HepG2 (cell line): ENCODE measurements around the gene ZNF467. TPM values are rescaled to one million over a fixed set of nuclear protein-coding genes. Genes with fewer than 3 reads are reported as not detected.
A peak's percentile ranks its signal among the peaks of the same experiment; 100 is the strongest.

Experiments used
- ATAC-seq: fragments of 200-7000 bp; cut with Tn5 transposase; 3 replicates; pipeline ENCODE4 v1.9.1; 2020; ENCODE audit warnings: mild to moderate bottlenecking, moderate library complexity
- BruUV-seq: library from RNA; stranded (reverse); fragments of 400-500 nt; replicated peaks from 2 replicates; lab custom pipeline; 2021; lab: Mats Ljungman, UMichigan
- CTCF ChIA-PET: fragments of 300-600 bp; formaldehyde crosslinking; extraction: SDS; loops from one replicate; lab custom pipeline; 2021; ENCODE audit warnings: low total read pairs, inconsistent platforms, low intra/inter-chr PET ratio; lab: Yijun Ruan, JAX
- POLR2A ChIA-PET: fragments of 350-600 bp; sonication (Branson Sonifier 250); formaldehyde crosslinking; loops from one replicate; lab custom pipeline; 2020; ENCODE audit warnings: antibody characterized with exemption, inconsistent platforms; lab: Yijun Ruan, JAX
- DNase-seq: peaks from one replicate; pipeline ENCODE4 v3.0.0-alpha.2; 2015; ENCODE audit warnings: low spot score
- FAIRE-seq: peaks from 3 replicates; lab custom pipeline; 2011; peaks lifted over from hg19 to GRCh38; lab: Jason Lieb, UNC
- H2AFZ ChIP-seq: one replicate; pipeline ENCODE4 v1.6.1; 2011; ENCODE audit warnings: low read length, inconsistent platforms
- H3K27ac ChIP-seq: fragments of 300-600 bp; 3 replicates; pipeline ENCODE4 v1.8.0; 2011; ENCODE audit warnings: mixed run types, mild to moderate bottlenecking, mixed read lengths, low read length, inconsistent platforms; ENCODE audit not compliant: insufficient read depth; ENCODE audit errors: extremely low read length
- H3K27me3 ChIP-seq, 2 experiments: fragments of 200-600 bp in 1 of 2; 2 replicates in 1 of 2; 3 replicates in 1 of 2; pipeline versions ENCODE4 v1.6.0 to v1.8.0; 2011; ENCODE audit warnings: low read length in 2 of 2, mild to moderate bottlenecking in 2 of 2, moderate library complexity in 2 of 2, inconsistent platforms in 1 of 2; ENCODE audit not compliant: insufficient read depth in 2 of 2, control insufficient read depth in 1 of 2
- H3K36me3 ChIP-seq, 2 experiments: fragments of 200-600 bp in 1 of 2; replicated peaks in 1 of 2; 2 replicates in 1 of 2; 3 replicates in 1 of 2; pipeline versions ENCODE4 v1.5.1 to v1.8.0; 2011; ENCODE audit warnings: low read length in 2 of 2, inconsistent platforms in 1 of 2; ENCODE audit not compliant: insufficient read depth in 2 of 2, control insufficient read depth in 1 of 2
- H3K4me1 ChIP-seq: 2 replicates; pipeline ENCODE4 v1.5.1; 2012; ENCODE audit warnings: low read length, inconsistent platforms; ENCODE audit not compliant: insufficient read depth
- H3K4me2 ChIP-seq: 2 replicates; pipeline ENCODE4 v1.6.0; 2011; ENCODE audit warnings: low read depth, low read length, inconsistent platforms
- H3K4me3 ChIP-seq, 3 experiments: fragments of 200-600 bp in 1 of 3; sonication (generic), shearing (Covaris generic) in 1 of 3; replicated peaks in 1 of 3; 2 replicates each; pipeline ENCODE4 v1.5.1; 2011 to 2016; ENCODE audit warnings: low read length in 3 of 3, inconsistent platforms in 2 of 3, low read depth in 2 of 3, mild to moderate bottlenecking in 2 of 3, control low read depth in 1 of 3, mixed read lengths in 1 of 3; ENCODE audit not compliant: insufficient read depth in 1 of 3
- H3K79me2 ChIP-seq: one replicate; pipeline ENCODE4 v1.6.1; 2011; ENCODE audit warnings: low read length, inconsistent platforms; ENCODE audit not compliant: insufficient read depth
- H3K9ac ChIP-seq: 2 replicates; pipeline ENCODE4 v1.6.0; 2011; ENCODE audit warnings: mild to moderate bottlenecking, low read depth, low read length, inconsistent platforms; ENCODE audit not compliant: insufficient read depth
- H3K9me3 ChIP-seq: 2 replicates; pipeline ENCODE4 v1.5.1; 2012; ENCODE audit warnings: mild to moderate bottlenecking, low read length
- H4K20me1 ChIP-seq: 2 replicates; pipeline ENCODE4 v1.6.0; 2011; ENCODE audit warnings: inconsistent platforms, mild to moderate bottlenecking, low read length, moderate library complexity; ENCODE audit not compliant: insufficient read depth
- ELF4 ChIP-seq: sonication (generic); formaldehyde crosslinking; IDR thresholded peaks from 2 replicates; pipeline ENCODE4 v1.5.0; 2020; ENCODE audit warnings: missing genetic modification reagents, mild to moderate bottlenecking, moderate library complexity, borderline replicate concordance
- FOSL1 ChIP-seq: sonication (generic); formaldehyde crosslinking; IDR thresholded peaks from 2 replicates; pipeline ENCODE4 v1.9.0; 2021; ENCODE audit warnings: missing genetic modification reagents, borderline replicate concordance
- HES4 ChIP-seq: sonication (generic); formaldehyde crosslinking; IDR thresholded peaks from 2 replicates; pipeline ENCODE4 v1.9.0; 2021; ENCODE audit warnings: mild to moderate bottlenecking, missing genetic modification reagents, borderline replicate concordance
- HNRNPL ChIP-seq: fragments of 200-400 bp; formaldehyde crosslinking; IDR thresholded peaks from 2 replicates; pipeline ENCODE4 v1.6.1; 2017; ENCODE audit warnings: mild to moderate bottlenecking, low read depth, low read length
- MEF2D ChIP-seq: sonication (generic); formaldehyde crosslinking; IDR thresholded peaks from 2 replicates; pipeline ENCODE4 v1.5.1; 2020; ENCODE audit warnings: mild to moderate bottlenecking, missing genetic modification reagents
- NR2F6 ChIP-seq, 2 experiments: IDR thresholded peaks; 2 replicates each; pipeline ENCODE4 v1.6.1; 2016; ENCODE audit warnings: antibody characterized with exemption in 1 of 2, mild to moderate bottlenecking in 1 of 2
- PAF1 ChIP-seq: IDR thresholded peaks from 2 replicates; pipeline ENCODE4 v1.6.1; 2016; ENCODE audit warnings: missing genetic modification reagents, missing compliant biosample characterization
- SMC3 ChIP-seq: IDR thresholded peaks from 2 replicates; pipeline ENCODE4 v1.6.1; 2011; ENCODE audit warnings: low read length, improper control_type of control experiment
- SNAI1 ChIP-seq: sonication (generic); formaldehyde crosslinking; IDR thresholded peaks from 2 replicates; pipeline ENCODE4 v1.5.0; 2020; ENCODE audit warnings: mild to moderate bottlenecking, missing genetic modification reagents, borderline replicate concordance
- ZBTB38 ChIP-seq: sonication (generic); formaldehyde crosslinking; IDR thresholded peaks from 2 replicates; pipeline ENCODE4 v1.5.1; 2020; ENCODE audit warnings: mild to moderate bottlenecking, missing genetic modification reagents
- ZFX ChIP-seq: sonication (generic); formaldehyde crosslinking; IDR thresholded peaks from 2 replicates; pipeline ENCODE4 v1.4.0; 2020; ENCODE audit warnings: mild to moderate bottlenecking, low read depth, missing genetic modification reagents, moderate library complexity
- WGBS: methylation state at CpG from one replicate; pipeline ENCODE4 v1.1.6; 2017; ENCODE audit warnings: low lambda C conversion rate; 5-methylcytosine and 5-hydroxymethylcytosine counted together
- in situ Hi-C: cut with HindIII; loops from 2 replicates; pipeline ENCODE4 v1.10.0; 2017; ENCODE audit warnings: low pct_unique_long_range_greater_than_20kb; ENCODE audit not compliant: extremely low pct_ligation_motif_present
- intact Hi-C: fragments of 100-400 bp; cut with micrococcal nuclease; formaldehyde crosslinking; loops from one replicate; pipeline ENCODE4 v1.10.0; 2022; ENCODE audit not compliant: unreplicated experiment
- polyA plus RNA-seq, 8 experiments: library from polyadenylated mRNA; depleted of rRNA in 3 of 8; stranded (reverse) in 7 of 8; unstranded in 1 of 8; fragments of >200 nt; fragmentation: Illumina TruSeq in 4 of 8; extraction: Trizol in 4 of 8; gene quantifications; 2 replicates each; pipeline versions ENCODE4 v1.2.1 to v1.2.3, GENCODE V29; 2011 to 2016; ENCODE audit warnings: low read depth in 4 of 8, missing spikeins in 1 of 8, mixed read lengths in 1 of 8; ENCODE audit not compliant: insufficient read depth in 1 of 8
- total RNA-seq, 5 experiments: library from RNA; depleted of rRNA; stranded (reverse); fragments of >200 nt; fragmentation: Illumina TruSeq; extraction: Trizol; gene quantifications; 2 replicates each; pipeline ENCODE4 v1.2.3, GENCODE V29; 2016; ENCODE audit warnings: low read depth in 1 of 5
- TF ChIP-seq, protein P1 (sequence below): sonication (generic); formaldehyde crosslinking; IDR thresholded peaks from 2 replicates; pipeline ENCODE4 v1.4.0; 2020; ENCODE audit warnings: missing genetic modification reagents, borderline replicate concordance

Gene ZNF467
- total and polyA plus RNA-seq, 2 of the 13 experiments (the other 11 are each of a cell fraction or from before 2014, with no cell fraction given): 0.03 TPM; not detected in 1

DNA sequence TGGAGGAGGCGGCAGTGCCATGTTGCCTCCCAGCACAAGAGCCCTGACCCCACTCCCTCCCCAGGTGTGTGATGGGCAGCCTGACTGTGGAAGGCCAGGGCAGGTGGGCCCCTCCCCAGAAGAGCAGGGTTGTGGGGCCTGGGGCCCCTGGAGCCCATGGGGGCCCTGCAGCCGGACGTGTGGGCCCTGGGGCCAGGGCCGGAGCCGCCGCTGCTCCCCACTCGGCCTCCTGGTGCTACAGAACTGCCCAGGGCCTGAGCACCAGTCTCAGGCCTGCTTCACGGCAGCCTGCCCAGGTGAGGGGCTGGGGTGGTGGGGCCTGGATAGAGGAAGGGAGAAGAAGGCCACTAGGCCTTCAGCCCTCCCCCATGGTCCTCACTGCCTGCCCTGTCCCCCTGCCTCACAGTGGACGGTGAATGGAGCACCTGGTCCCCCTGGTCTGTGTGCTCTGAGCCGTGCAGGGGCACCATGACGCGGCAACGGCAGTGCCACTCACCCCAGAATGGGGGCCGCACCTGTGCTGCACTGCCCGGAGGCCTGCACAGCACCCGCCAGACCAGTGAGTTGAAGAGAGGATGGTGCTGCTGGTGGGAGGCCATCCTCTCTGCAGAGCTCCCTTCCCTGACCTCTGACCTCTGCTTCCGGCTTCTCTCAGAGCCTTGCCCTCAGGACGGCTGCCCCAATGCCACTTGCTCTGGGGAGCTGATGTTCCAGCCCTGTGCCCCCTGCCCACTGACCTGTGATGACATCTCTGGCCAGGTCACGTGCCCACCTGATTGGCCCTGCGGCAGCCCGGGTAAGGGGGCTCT is 18.2 kb upstream of the ZNF467 start:
- H3K4me2 ChIP-seq: no peak overlapping the region
- POLR2A ChIA-PET: no interaction called here
- FAIRE-seq (no peak), ATAC-seq (no peak)
- H4K20me1 ChIP-seq: no peaks in the 10 kb centered on the region
- BruUV-seq: no TSS peak
- H3K27ac ChIP-seq: no peak overlapping the region
- no peak overlapping the region for H3K4me3 ChIP-seq
- intact Hi-C loops: no loop called here
- peaks cover 1 to 6% of the 10 kb centered on the region in 2 experiments; a peak in 1 of 5 replicates for H3K27me3 ChIP-seq
- TF ChIP-seq NR2F6 (IDR thresholded peaks at IDR 0.05) (no peak), NR2F6 (CRISPR knock-in tag; IDR thresholded peaks at IDR 0.05) (0 out of 2 replicates have a peak, but pooled peaks have one; percentile 6), HNRNPL (0 out of 2 replicates have a peak, but pooled peaks have one; percentile 48), ELF4 (CRISPR knock-in tag) (no peak), FOSL1 (CRISPR knock-in tag) (no peak)
- TF ChIP-seq, all 625 proteins: peak for 2
- H3K79me2 ChIP-seq: no peaks in the 10 kb centered on the region
- WGBS: 85% methylated on average over 5 of the region's 21 CpGs
- no peak overlapping the region for H2AFZ ChIP-seq
- H3K9me3 ChIP-seq: no peaks in the 10 kb centered on the region
- CTCF ChIA-PET: no interaction called here
- H3K36me3 ChIP-seq: no peaks in the 10 kb centered on the region
- no peak for DNase-seq
- H3K9ac ChIP-seq: no peak overlapping the region
- H3K4me1 ChIP-seq: peaks cover 17% of the 10 kb centered on the region
- in situ Hi-C loops: no loop called here

DNA sequence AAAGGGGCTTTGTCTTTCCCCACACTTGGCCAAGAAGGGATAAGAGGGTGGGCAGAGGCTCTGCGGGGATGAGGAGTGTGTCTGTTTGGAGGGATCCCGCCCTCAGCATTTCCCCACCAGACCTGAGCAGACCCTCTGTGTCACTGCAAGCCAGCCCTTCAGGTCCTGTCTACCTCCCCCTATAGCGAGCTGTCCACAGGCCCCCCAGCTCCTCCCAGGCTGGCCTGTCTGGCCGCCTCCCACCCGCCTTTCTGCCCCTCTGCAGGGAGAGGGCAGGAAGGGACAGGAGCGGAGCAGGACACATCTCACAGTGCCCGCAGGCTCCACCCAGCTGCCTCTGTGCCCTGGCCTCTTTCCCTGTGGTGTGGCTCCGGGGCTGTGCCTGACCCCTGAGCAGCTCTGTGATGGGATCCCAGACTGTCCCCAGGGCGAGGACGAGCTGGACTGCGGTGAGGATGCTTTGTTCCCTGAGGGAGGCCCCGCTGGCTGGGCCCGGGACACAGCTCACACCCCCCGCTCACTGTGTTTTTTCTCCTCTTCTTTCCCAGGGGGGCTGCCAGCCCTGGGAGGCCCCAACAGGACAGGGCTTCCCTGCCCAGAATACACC is 17.5 kb upstream of the ZNF467 start:
- ChIA-PET POLR2A (no interaction called here), CTCF (no interaction called here)
- H3K79me2 ChIP-seq: no peaks in the 10 kb centered on the region
- H4K20me1 ChIP-seq: no peaks in the 10 kb centered on the region
- FAIRE-seq: no peak
- peaks cover 1 to 6% of the 10 kb centered on the region in 2 experiments; a peak in 1 of 5 replicates for H3K27me3 ChIP-seq
- no peak overlapping the region for H3K4me2 ChIP-seq
- H3K27ac ChIP-seq: no peak overlapping the region
- H3K36me3 ChIP-seq: no peaks in the 10 kb centered on the region
- no peaks in the 10 kb centered on the region for H3K9me3 ChIP-seq
- no TSS peak for BruUV-seq
- no peak for ATAC-seq
- 81% methylated on average over 7 of the region's 14 CpGs for WGBS
- H3K4me3 ChIP-seq: no peak overlapping the region
- in situ Hi-C loops (no loop called here), intact Hi-C loops (no loop called here)
- no peak for DNase-seq
- no peak overlapping the region for H2AFZ ChIP-seq
- H3K4me1 ChIP-seq: peaks cover 17% of the 10 kb centered on the region
- H3K9ac ChIP-seq: no peak overlapping the region
- TF ChIP-seq SNAI1 (CRISPR knock-in tag): no peak
- TF ChIP-seq HES4 (CRISPR knock-in tag): no peak
- TF ChIP-seq SMC3: no peak
- TF ChIP-seq ZFX: no peak
- no peak for TF ChIP-seq MEF2D
- TF ChIP-seq, protein P1, sequence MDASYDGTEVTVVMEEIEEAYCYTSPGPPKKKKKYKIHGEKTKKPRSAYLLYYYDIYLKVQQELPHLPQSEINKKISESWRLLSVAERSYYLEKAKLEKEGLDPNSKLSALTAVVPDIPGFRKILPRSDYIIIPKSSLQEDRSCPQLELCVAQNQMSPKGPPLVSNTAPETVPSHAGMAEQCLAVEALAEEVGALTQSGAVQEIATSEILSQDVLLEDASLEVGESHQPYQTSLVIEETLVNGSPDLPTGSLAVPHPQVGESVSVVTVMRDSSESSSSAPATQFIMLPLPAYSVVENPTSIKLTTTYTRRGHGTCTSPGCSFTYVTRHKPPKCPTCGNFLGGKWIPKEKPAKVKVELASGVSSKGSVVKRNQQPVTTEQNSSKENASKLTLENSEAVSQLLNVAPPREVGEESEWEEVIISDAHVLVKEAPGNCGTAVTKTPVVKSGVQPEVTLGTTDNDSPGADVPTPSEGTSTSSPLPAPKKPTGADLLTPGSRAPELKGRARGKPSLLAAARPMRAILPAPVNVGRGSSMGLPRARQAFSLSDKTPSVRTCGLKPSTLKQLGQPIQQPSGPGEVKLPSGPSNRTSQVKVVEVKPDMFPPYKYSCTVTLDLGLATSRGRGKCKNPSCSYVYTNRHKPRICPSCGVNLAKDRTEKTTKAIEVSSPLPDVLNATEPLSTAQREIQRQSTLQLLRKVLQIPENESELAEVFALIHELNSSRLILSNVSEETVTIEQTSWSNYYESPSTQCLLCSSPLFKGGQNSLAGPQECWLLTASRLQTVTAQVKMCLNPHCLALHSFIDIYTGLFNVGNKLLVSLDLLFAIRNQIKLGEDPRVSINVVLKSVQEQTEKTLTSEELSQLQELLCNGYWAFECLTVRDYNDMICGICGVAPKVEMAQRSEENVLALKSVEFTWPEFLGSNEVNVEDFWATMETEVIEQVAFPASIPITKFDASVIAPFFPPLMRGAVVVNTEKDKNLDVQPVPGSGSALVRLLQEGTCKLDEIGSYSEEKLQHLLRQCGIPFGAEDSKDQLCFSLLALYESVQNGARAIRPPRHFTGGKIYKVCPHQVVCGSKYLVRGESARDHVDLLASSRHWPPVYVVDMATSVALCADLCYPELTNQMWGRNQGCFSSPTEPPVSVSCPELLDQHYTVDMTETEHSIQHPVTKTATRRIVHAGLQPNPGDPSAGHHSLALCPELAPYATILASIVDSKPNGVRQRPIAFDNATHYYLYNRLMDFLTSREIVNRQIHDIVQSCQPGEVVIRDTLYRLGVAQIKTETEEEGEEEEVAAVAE (CRISPR knock-in tag): no peak
- TF ChIP-seq ZBTB38 (CRISPR knock-in tag): no peak
- TF ChIP-seq PAF1 (CRISPR knock-in tag): no peak
